Fibroblast of villous mesenchyme (primary cell): ENCODE data around the gene CEP112. TPM values are rescaled to one million over a fixed set of nuclear protein-coding genes. Genes with fewer than 3 reads are reported as not detected.

ENCODE experiments used
- DNase-seq: peaks from one replicate; pipeline ENCODE4 v3.0.0-alpha.2; 2010; ENCODE audit warnings: low read depth
- H3K4me3 ChIP-seq: 2 replicates; pipeline ENCODE4 v1.5.1; 2011; ENCODE audit warnings: low read depth, mild to moderate bottlenecking, low read length
- CTCF ChIP-seq: IDR thresholded peaks from 2 replicates; pipeline ENCODE4 v1.5.1; 2012; ENCODE audit warnings: low read depth, mild to moderate bottlenecking, low read length; ENCODE audit not compliant: insufficient read depth
- total RNA-seq: library from RNA; depleted of rRNA; stranded (reverse); fragments of >200 nt; gene quantifications from 2 replicates; pipeline ENCODE4 v1.2.3, GENCODE V29; 2012

The CEP112 gene
- total RNA-seq, 1 donor: 10.8 TPM

- H3K4me3 ChIP-seq: no peak overlapping the region
- TF ChIP-seq CTCF: no peak
- DNase-seq: no peak
Measured at GRCh38 chr17:65604070-65604469, 587.9 kb downstream of the CEP112 start.

- no peak for DNase-seq
- TF ChIP-seq CTCF: no peak
- no peak overlapping the region for H3K4me3 ChIP-seq
Measured at GRCh38 chr17:65601881-65602280, 590.1 kb downstream of the CEP112 start.

DNA sequence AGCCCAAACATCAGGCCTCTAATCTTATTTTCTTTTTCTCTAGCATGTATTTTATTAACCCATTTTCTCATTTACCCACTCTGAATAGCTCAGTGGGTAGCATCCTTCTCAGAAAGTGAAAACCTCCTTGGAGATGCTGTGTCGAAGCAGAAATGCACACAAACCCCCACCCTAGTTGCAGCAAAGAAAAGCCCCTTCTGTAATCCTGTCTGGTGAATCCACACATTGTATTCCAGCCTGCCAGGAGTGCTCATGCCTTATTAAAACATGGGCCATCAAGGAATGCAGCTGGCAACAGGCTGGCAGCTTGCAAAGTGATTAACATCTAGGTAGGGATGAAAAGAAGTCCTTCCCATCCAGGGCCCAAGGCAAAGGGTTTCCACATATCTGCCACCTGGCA, 590.8 kb downstream of the CEP112 start:
- H3K4me3 ChIP-seq: no peak overlapping the region
- DNase-seq: no peak
- TF ChIP-seq CTCF: no peak

DNA sequence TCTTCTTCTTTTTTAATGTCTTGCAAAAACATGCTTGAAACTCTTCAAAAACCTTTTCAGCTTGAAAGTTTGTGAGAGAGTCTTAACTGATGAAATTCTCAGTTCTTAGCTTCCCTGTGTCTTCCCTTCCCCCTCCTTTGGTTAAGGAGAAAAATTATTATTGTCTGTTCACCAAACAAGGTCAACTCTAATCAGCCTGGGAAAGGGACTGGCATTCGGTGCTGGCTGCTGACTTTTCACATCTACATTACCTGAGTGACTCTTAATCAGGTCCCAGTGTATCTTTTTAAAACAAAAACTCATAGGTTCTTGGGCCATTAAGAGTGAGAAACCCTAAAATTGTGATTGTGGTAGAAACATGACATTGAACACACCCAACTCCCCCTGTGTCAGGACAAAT, 591.4 kb downstream of the CEP112 start:
- no peak for TF ChIP-seq CTCF
- DNase-seq: no peak
- no peak overlapping the region for H3K4me3 ChIP-seq

- no peak for TF ChIP-seq CTCF
- H3K4me3 ChIP-seq: no peak overlapping the region
- DNase-seq: no peak
Measured at GRCh38 chr17:65599650-65600049, 592.3 kb downstream of the CEP112 start.

- H3K4me3 ChIP-seq: no peak overlapping the region
- no peak for TF ChIP-seq CTCF
- no peak for DNase-seq
Measured at GRCh38 chr17:65598746-65599145, 593.2 kb downstream of the CEP112 start.

DNA sequence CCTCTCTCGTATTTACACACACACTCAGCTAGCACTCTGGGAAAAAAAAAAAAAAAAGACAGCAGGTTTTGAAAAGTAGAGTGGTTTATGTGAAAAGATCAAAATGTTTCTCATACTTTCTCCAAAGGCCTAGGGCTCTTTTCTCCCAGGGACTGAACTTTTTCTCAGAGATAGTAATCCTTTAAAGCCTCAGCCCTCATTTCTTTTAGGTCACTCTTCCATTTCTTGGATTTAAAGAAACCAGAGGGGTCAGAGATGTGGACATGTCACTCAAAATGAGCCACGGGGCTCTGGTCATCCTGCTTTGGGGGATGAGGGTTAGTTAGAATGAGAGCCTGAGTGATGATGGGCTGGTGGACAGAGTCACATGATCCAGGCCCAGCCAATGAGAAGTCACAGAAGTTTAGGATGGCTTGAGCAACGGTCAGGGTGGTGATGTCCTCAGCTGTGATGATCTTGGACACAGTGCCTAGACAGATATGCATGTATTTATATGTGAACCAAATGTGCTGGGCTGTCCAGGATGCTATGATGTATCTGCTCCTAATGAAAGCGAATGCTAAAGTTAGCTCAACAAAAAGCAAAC, 596.8 kb downstream of the CEP112 start:
- no peak overlapping the region for H3K4me3 ChIP-seq
- peak; percentile 42 for DNase-seq
- TF ChIP-seq CTCF: no peak
